Islet of Langerhans (tissue), 1 donor: Measurements from ENCODE around the gene PCDH7.

Experiments used
- FAIRE-seq: peaks from one replicate; lab custom pipeline; 2011; peaks lifted over from hg19 to GRCh38; lab: Jason Lieb, UNC

Gene PCDH7

DNA sequence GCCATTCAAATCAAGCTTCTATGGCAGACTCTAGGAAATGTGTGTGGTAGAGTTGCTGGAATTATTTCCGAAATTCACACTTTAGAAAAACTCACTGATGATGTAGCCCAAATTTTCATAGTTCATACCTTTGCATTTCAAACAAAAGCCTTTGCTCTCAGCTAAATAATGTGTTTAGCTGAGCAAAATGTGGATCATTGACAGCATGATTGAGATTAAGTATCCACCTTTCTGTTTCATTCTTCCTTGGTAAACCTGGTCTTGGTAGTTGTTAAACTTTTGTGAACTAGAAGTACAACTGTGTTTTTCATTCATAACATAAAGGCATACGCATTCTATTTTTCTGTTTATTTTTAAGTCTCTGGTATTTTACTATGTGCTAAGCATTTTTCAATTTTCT, 7.2 kb downstream of the PCDH7 start:
- FAIRE-seq, result no peak

DNA sequence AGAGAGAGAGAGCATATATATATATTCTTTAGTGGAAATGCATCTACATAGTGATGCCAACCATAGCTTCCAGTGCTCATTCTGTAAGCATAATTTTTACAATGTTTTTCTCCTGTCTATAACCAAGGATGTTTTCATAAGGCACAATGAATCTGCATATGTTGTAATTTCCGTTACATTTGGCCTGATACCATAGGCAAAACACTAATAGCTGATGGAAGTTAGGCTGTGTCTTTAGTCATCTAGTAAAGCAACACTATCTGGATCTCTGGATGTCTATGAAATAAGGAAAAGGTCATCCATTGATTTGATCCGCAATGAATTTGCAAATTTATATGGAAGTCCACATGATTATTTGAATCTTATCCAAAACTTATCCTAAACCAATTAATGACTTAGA, 8.1 kb downstream of the PCDH7 start:
- no peak for FAIRE-seq

DNA sequence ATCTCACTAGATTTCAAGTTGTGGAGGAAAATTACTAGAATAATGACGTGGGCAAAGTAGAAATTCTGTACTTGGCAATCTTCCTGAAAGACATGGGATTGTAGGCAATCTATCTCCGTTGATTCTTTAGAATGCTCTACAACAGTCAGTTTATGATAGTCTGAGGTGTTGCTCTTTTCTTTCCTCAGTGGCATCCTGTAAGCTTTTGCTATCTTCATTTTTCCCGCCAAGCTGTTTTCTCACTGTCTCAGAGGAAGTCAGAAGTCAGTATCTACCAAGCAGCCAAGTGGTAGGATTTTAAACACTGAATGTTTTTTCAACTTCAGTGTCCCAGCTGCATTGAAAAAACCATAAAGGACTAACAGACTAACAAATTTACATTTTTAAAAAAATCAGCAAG, 23.7 kb downstream of the PCDH7 start:
- FAIRE-seq, result no peak

DNA sequence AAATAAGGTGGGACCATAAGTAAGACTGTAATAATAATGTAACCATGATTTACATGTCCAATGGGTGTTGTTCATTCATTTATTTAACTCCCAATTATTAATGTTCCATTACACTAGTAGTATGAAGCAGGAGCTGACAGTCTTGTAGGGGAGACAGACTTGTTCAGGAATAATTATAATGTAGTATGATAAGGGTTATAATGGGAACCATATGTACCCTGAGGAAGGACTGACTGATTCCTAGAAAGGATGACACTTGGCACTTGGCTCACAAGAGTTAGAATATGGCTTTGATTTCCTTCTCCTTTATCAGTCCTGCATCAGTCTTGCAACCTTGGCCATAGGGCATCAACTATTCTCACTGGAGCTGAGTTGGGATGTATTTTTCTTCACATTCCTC, 24.2 kb downstream of the PCDH7 start:
- FAIRE-seq, result no peak

DNA sequence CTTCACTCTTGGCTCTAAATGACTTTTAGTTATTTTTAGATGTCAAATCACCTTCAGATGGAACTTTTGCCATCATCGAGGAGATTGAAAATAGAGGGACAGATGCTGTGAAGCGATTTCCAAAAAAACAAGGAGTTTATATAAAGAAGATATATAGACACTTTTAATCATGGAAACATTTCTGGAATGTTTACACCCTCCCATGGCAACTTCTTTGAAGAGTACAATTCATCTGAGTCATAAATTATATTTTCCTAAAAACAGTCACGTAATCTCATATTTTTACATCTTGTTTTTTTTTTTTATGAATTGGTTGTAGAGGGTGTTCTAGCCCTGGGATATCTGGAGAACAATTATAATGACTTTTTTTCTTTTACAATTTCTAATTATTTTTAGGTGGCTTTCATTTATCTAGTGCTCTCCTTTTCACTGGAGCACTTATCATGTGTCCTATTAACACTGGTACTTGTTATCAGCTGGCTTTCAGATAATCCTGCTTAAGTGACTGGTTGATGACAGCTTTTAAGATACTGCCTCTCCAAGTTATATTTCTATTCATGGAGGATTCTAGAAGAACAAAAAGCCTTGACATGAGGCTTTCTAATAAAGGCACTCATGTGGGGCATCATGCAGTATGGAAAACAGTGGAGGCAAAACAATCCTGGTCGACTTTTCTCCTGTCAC, 24.9 kb downstream of the PCDH7 start:
- FAIRE-seq, result no peak

DNA sequence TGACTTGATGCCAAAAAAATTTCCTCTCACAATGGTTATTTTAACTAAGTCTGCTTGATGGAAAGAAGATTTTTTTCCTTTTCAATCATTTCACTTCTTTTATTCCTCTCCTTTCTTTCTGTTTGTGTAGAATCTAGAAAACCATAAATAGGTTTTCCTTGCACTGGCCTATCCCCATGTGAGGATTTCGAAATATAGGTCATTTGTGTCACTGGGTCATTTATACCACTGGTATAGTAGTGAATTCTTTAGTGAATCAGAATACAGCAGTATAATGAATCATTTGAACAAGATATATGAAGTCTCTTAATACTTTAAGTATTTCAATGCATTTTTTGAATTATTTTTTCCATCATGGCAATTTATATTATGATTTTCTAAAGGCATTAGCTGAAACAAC, 26.6 kb downstream of the PCDH7 start:
- FAIRE-seq, result no peak

DNA sequence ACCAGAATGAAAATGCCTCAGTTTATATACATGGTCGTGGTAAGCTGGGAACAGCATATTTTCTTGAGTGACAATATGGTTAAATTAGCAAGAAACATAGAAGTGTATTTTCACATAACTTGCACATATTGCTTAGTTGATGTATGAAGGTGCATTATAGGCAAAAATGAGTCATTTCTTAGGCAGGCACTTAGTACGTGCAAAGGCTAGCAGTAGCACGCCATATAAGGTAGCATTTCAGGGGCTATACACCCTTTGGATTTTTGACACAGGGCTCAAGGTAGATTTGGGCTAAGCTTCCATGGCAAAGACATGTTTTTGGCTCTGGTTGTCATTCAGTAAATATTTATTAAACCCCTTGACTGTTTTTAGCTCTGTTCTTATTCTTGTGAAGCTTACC, 33.1 kb downstream of the PCDH7 start:
- no peak for FAIRE-seq

DNA sequence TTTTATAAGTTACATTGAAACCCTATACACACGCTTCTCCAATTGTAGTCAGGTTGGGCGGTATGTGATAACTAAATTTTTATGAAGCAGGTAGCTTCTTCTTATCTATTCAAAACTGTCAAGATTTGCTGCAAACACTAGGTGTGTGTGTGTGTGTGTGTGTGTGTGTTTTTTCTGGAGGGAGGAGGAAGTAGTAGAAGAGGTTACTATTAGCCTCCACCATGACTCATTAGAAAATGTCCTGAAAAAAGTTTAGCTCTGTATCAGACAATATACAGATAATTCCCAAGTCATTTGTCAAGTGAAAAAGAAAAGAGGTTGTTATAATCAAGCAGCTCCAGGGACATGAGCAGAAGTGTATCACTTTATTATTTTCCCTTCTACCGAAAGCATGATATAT, 33.9 kb downstream of the PCDH7 start:
- no peak for FAIRE-seq

DNA sequence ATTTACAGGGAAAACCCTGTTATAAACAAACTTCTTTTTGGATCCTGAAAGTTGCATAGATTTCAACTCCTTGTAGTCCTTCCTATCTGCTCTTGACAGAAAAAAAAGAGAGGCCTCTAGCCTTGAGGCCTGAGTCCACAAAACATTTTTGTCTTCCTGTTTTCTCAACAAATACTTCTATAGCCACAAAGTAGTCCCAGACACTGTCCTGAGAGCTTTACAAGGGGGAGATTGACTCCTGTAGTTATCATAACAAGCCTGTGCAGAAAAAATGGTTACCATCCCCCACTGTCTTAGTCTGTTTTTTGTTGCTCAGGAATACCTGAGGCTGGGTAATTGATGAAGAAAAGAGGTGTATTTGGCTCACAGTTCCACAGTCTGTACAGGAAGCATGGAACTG, 35.2 kb downstream of the PCDH7 start:
- no peak for FAIRE-seq

DNA sequence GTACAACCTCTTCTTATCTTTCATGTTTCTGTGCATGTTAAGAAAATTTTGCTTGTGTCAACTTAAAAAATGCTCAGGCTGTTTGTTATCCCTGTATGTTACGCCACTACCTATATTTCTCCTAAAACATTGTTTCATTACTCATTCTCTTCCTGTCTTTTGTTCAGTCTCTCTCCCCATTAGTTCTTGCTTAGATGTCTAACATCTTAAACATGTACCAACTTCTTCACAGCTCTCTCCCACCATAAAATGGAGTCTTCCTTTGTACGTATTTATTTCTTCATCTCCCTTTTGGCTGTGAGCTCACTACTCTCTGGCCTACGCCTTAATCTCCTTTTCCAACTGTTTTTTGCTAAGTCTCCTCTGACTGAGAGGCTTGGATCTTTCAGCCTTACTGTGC, 36.4 kb downstream of the PCDH7 start:
- FAIRE-seq, result no peak

DNA sequence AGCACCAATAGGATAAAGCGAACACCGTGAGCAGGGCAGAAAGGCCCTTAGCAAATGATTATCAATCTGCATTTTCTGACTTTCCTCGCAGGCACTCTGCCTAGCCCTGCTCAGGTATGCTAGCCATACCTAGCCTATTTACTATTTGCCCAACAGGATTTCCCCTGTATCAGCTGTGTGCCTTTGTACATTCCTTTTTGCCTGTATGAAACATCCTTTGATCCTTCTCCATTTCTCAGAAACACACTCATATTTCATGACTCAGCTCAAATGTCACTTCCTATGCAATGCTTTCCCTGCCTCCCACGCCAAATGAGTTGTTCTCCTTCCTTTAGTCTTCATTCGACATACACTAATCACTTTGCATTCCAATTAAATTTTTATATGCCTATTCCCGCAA, 37.2 kb downstream of the PCDH7 start:
- FAIRE-seq, result no peak

DNA sequence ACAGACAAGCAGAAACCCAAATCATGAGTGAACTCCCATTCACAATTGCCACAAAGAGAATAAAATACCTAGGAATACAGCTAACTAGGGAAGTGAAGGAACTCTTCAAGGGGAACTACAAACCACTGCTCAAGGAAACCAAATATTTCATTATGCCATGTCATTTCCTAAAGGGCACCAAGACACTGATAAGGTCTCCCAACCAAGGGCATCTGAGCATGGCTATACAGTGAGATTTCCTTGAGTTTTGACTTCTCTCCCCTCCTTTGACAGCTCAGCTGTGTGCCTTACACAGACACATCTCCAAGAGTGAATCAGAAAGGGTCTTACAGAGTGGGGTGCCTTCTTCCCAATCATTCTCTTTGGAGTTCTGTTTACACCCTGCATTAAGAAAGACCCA, 40.4 kb downstream of the PCDH7 start:
- no peak for FAIRE-seq

DNA sequence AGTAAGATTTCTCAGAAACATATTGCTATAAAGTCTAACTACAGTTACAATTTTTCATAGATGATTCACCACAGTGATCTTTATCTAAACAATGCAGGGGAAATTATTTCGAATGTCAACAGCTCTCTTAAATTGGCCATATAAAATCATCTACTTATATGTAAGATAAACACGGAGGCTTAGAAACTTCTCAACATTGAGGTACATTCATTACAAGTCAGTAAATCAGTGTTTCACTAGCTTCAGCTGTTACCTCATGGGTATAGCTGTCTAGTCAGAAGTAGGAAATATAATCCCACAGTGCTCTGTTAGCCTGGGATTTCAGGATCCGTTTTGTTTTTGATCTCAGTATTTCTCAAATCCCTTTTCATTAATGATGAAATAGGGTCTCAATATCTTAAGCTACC, 43.2 kb downstream of the PCDH7 start:
- FAIRE-seq, result no peak

DNA sequence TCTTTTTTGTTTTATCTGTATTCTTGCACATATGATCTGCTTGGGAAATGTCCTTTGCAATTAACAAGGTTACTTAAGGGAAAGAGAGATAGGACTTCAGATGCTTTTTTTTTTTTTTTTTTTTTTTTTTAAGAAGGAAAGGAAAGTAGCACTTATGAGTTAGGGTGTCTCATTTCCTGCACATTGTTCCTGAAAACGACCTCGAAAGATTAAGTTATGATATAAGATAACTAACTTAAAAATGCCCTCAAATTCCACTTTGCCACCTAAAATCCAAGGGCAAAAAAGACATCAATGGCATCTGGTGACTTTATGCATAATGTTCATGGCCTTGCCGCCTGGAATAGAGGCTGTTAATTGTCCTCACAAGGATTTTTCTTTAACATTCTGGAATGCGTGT, 44.9 kb downstream of the PCDH7 start:
- FAIRE-seq, result no peak

DNA sequence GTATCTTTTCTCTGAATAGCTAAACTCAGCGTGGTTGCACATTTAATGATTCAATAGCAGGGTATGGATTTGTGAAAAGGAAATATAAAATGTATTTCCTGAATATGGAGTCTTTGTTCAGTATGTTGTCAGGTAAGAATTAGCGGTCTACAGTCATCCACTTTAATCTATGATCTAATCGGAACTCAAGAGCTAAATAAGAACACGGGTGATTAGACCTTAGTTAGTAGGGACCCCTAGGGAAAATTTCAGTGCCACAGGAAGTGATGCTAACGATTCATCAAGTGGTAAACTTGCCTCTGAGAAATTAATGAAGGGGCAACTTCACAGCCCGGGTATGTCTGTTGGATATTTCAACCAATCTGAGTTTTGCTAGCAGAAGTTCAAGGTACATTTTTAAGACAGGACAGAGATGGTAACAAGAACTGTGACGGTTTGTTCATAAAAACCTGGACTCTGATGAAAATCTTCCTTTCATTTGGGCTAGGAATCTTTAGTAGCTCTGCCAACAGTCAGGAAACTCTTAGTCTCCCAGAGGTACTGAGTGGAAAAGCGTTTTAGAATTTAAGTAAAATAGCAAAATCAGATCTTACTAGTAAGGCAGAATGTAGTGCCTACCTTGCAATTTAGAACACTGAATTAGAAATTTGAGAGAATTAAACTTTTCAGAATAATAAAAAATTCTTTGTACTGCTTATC, 47.1 kb downstream of the PCDH7 start:
- no peak for FAIRE-seq

DNA sequence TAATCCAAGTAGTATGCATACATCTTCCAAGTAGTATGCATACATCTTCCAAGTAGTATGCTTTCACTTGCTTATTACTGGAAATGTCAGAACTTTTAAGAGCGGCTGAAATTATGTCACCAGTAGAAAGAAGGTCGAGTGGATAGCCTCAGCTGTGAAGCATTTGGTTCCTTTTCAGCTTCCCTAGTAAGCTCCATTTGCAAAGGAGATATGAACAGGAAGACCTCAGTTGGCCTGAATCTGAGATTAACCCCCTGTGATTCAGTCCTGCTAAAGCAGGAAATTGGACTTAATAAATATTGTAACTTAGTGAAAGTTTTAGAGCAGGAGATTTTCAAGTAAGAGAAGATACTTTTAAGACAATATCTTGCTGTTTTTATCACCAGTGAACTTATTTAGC, 48.1 kb downstream of the PCDH7 start:
- no peak for FAIRE-seq

DNA sequence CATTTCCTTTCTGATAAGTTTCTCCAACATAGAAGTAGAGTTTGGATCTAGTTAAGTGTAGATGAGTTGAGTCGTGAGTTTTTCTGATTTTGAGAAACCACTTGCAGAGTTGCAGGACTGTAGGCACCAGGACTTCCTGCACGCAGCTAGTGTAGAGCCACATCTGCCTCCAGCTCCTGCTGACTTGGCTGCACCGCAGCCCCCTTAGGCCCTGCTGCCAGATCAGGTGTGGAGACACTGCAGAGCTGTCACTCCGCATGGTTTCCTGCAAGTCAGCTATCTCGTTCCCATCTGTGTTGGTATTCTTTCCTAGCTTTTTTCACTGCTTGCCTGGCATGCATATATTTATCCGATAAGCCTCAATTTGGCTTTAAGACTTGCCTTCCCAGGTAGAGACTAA, 48.9 kb downstream of the PCDH7 start:
- no peak for FAIRE-seq

DNA sequence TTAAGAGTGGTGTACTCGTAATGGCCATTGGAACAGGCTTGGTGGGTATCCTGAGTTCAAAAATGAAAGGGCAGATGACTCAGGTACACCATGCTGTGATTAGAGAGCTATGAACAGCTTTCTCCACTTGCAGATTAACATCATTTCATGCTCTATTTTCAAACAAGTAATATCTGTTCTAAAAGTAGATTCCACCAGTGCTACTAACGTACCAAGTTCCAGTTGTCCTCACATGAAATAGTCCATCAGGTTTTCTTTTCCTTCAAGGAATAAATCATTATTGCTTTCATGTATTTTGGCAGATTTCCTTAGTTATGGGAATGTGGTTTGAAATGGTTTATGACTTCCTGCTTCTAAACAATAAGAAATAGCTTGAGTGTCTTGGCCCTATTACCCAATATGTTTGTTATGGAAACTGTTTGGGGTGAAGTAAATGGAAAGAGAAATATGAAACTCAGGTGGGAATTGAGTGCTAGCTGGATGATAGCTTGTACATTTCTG, 49.9 kb downstream of the PCDH7 start:
- no peak for FAIRE-seq

DNA sequence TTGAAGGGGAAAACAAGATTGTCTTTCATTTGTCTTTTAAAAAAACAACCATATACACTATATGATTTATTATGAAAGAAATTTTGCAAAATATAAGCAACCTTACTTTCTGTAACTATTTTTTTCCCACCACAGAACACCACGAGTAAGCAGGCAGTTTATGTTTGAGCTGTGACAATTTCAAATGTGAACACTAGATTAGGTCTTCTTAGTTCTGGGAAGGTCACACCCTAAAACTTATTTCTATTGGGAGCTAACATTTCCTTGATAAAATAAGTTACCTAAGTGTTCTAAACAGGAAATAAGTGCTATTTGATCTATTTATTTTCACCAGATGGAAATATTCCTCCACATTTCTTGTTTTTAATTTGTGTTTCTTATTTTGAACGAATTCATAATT, 50.6 kb downstream of the PCDH7 start:
- no peak for FAIRE-seq

DNA sequence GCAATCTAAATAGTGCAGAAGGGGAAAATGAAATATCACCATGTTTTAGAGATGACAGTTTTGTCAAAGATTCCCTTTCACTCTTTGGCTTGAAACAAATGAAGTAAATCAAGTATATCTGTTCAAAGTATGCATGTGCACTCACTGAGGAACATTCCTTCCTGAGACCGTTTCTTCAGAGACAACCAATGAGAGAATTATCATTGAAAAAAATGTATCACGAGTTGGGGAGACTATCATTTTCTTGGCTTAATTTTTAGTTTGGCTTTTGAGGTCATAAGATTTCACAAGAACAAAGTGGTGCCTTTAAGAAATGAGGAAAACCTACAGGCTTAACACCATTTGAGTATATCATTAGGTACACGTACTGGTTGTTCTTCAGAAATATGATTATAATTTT, 56.3 kb downstream of the PCDH7 start:
- no peak for FAIRE-seq

DNA sequence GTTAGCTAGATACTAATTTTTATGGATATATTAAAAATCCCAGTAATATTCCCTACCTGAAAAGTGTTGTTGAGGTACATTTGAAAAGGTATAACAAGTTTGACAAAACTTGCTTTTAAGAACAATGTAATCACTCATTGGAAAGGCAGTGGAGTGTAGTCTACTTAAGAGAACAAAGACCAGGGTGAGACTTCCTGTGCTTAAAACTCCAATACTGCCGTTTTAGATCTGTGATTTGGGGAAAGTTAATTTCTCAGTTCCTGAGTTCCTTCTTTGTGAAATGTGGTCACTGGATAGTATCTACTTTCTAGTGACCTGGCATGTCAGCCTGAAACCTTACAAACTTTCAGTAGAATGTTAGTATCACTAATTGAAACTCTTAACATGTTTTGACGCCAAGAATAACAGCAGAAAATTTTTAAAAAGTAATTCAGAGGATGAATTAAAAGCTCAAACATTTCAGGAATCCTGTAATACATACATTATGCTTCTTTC, 56.8 kb downstream of the PCDH7 start:
- no peak for FAIRE-seq
